Osteoblast (primary cell): ENCODE data around the gene RTBDN. TPM values are rescaled to one million over a fixed set of nuclear protein-coding genes. Genes with fewer than 3 reads are reported as not detected.

Experiments used
- DNase-seq: peaks from one replicate; pipeline ENCODE4 v3.0.0; 2011; ENCODE audit warnings: low spot score, mixed read lengths; ENCODE audit not compliant: insufficient read length; ENCODE audit errors: missing footprints
- H2AFZ ChIP-seq: 2 replicates; pipeline ENCODE4 v1.6.0; 2011; ENCODE audit warnings: mild to moderate bottlenecking, low read length
- H3K27ac ChIP-seq: 2 replicates; pipeline ENCODE4 v1.5.1; 2011; ENCODE audit warnings: mild to moderate bottlenecking, low read depth, low read length, moderate library complexity
- H3K27me3 ChIP-seq: 2 replicates; pipeline ENCODE4 v1.6.0; 2012; ENCODE audit warnings: mild to moderate bottlenecking, control low read depth, inconsistent platforms, low read length, moderate library complexity; ENCODE audit not compliant: insufficient read depth
- H3K36me3 ChIP-seq: 2 replicates; pipeline ENCODE4 v1.5.1; 2011; ENCODE audit warnings: mild to moderate bottlenecking, low read length, control low read depth, moderate library complexity; ENCODE audit not compliant: insufficient read depth
- H3K4me1 ChIP-seq: 2 replicates; pipeline ENCODE4 v1.5.1; 2011; ENCODE audit warnings: mild to moderate bottlenecking, low read length, control low read depth, moderate library complexity; ENCODE audit not compliant: insufficient read depth
- H3K4me2 ChIP-seq: 2 replicates; pipeline ENCODE4 v1.6.0; 2011; ENCODE audit warnings: mild to moderate bottlenecking, low read length; ENCODE audit not compliant: insufficient read depth
- H3K4me3 ChIP-seq: fragments of 200-600 bp; sonication (generic); 3 replicates; pipeline ENCODE4 v1.5.1; 2012; ENCODE audit warnings: mild to moderate bottlenecking, low read length, inconsistent platforms; ENCODE audit not compliant: insufficient read depth
- H3K79me2 ChIP-seq: 2 replicates; pipeline ENCODE4 v1.6.0; 2012; ENCODE audit warnings: mild to moderate bottlenecking, low read length, control low read depth, inconsistent platforms; ENCODE audit not compliant: insufficient read depth
- H3K9me3 ChIP-seq: 2 replicates; pipeline ENCODE4 v1.5.1; 2011; ENCODE audit warnings: low read depth, low read length, control low read depth
- H4K20me1 ChIP-seq: 2 replicates; pipeline ENCODE4 v1.6.0; 2012; ENCODE audit warnings: mild to moderate bottlenecking, low read length, control low read depth; ENCODE audit not compliant: insufficient read depth
- CTCF ChIP-seq: IDR thresholded peaks from 2 replicates; pipeline ENCODE4 v1.5.1; 2011; ENCODE audit warnings: mild to moderate bottlenecking, low read depth, low read length, moderate library complexity; ENCODE audit errors: extremely low read depth
- total RNA-seq: library from RNA; depleted of rRNA; stranded (reverse); fragments of >200 nt; gene quantifications from 2 replicates; pipeline ENCODE4 v1.2.3, GENCODE V29; 2012

The RTBDN gene
- total RNA-seq, 1 donor = not detected

GRCh38 chr19:12801466-12802266, 32.7 kb downstream of the RTBDN start, which contains the start of the genes PRDX2 and THSD8:
TSS of gene PRDX2 (minus strand) at chr19:12801800. CDS start at chr19:12801261, 539 bp downstream.
TSS of gene THSD8 (plus strand) at chr19:12802069. CDS start at chr19:12802072, 3 bp downstream.
- peak within 1 kb of the TSS; percentile 95 for H3K4me2 ChIP-seq
- TF ChIP-seq CTCF = no peak

GRCh38 chr19:12800923-12801465, 33.4 kb downstream of the RTBDN start:
- Histone ChIP-seq H4K20me1 (peaks cover 3% of the 10 kb centered on the region), H3K4me3 (peak overlapping the region; percentile 94), H3K4me2 (peak overlapping the region; percentile 95), H3K4me1 (peaks cover 15% of the 10 kb centered on the region), H3K27ac (peak overlapping the region; percentile 66), H3K36me3 (peaks cover 8% of the 10 kb centered on the region), H2AFZ (peak overlapping the region; percentile 94), H3K79me2 (peaks cover 11% of the 10 kb centered on the region), H3K27me3 (no peaks in the 10 kb centered on the region), H3K9me3 (no peaks in the 10 kb centered on the region)
- no peak for DNase-seq
- no peak for TF ChIP-seq CTCF

More at GRCh38 chr19:12801466-12802266, 32.7 kb downstream of the RTBDN start, which contains the start of the genes PRDX2 and THSD8:
- Histone ChIP-seq H2AFZ (peak within 1 kb of the TSS; percentile 94), H4K20me1 (peaks cover 3% of the 10 kb centered on the region), H3K4me1 (peaks cover 17% of the 10 kb centered on the region), H3K9me3 (no peaks in the 10 kb centered on the region), H3K36me3 (peaks cover 8% of the 10 kb centered on the region), H3K27ac (peak within 1 kb of the TSS; percentile 66), H3K79me2 (peaks cover 13% of the 10 kb centered on the region), H3K27me3 (no peaks in the 10 kb centered on the region), H3K4me3 (peak within 1 kb of the TSS; percentile 94)
- DNase-seq = peak; percentile 96

DNA sequence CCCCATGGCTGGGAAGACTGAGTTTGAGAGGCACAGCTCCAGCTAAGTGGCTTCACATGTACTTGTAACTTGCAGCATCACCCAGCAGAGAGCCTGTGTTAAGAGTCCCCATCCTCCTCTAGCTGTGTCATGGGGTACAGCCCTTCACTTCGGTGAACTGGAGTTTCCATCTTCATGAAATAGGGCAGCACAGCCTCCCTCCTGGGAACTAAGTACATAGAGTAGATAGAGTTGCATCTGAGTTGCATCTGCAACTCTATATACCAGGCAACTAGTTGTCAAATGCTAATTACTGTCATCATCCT, 34.0 kb downstream of the RTBDN start:
- Histone ChIP-seq H2AFZ (no peak overlapping the region), H3K27ac (no peak overlapping the region), H3K4me3 (peak overlapping the region; percentile 94), H3K4me1 (peaks cover 14% of the 10 kb centered on the region), H3K79me2 (peaks cover 11% of the 10 kb centered on the region), H4K20me1 (peaks cover 3% of the 10 kb centered on the region), H3K9me3 (no peaks in the 10 kb centered on the region), H3K4me2 (peak overlapping the region; percentile 95), H3K27me3 (no peaks in the 10 kb centered on the region), H3K36me3 (peaks cover 8% of the 10 kb centered on the region)
- DNase-seq = peak; percentile 62
- no peak for TF ChIP-seq CTCF
